Colonic mucosa (tissue), 4 donors: ENCODE data around the gene NEFH. TPM values are rescaled to one million over a fixed set of nuclear protein-coding genes. Genes with fewer than 3 reads are reported as not detected.
"Not testable (repeated sequence)": the region's sequence is repeated elsewhere in the genome, so short reads cannot be mapped to it uniquely, and the experiment has no call there.

Experiments
- DNase-seq: peaks from one replicate; pipeline ENCODE4 v3.0.0-alpha.2; 2020
- H3K27ac ChIP-seq: fragments of 200-600 bp; one replicate; pipeline ENCODE4 v1.8.0; 2021
- H3K27me3 ChIP-seq: fragments of 200-600 bp; one replicate; pipeline ENCODE4 v1.8.0; 2021
- H3K36me3 ChIP-seq: fragments of 200-600 bp; one replicate; pipeline ENCODE4 v1.8.0; 2021
- H3K4me1 ChIP-seq: fragments of 200-600 bp; one replicate; pipeline ENCODE4 v1.8.0; 2021; ENCODE audit warnings: mild to moderate bottlenecking
- H3K4me3 ChIP-seq: fragments of 200-600 bp; one replicate; pipeline ENCODE4 v1.8.0; 2021
- H3K9ac ChIP-seq, 2 donors: one replicate each; pipeline ENCODE4 v1.7.0; 2013; ENCODE audit warnings: control low read depth in 2 of 2, low read depth in 2 of 2, low read length in 2 of 2
- H3K9me3 ChIP-seq: fragments of 200-600 bp; one replicate; pipeline ENCODE4 v1.8.0; 2021
- CTCF ChIP-seq: fragments of 200-600 bp; IDR thresholded peaks from one replicate; pipeline ENCODE4 v1.8.0; 2022; ENCODE audit warnings: antibody characterized with exemption, mild to moderate bottlenecking
- intact Hi-C: fragments of 100-400 bp; cut with DNase I; formaldehyde crosslinking; loops from one replicate; pipeline ENCODE4 v1.14.1; 2022
- total RNA-seq, 2 donors: library from RNA; stranded (reverse); fragmentation: NEBNext Ultra II Directional in 1 of 2; extraction: Animal tissue kit (Norgen Biotek cat#: 25700) in 1 of 2; gene quantifications; one replicate each; pipeline ENCODE4 v1.2.1, GENCODE V29; 2021
- donor health status: healthy.
- donor health status: DM: no; HTN: no; CAD: no.
- donor health status: DM: no; HTN: no; CAD: no.

NEFH gene
- total RNA-seq, 2 donors from 2014 or later = 0.42 TPM

- intact Hi-C loops = no loop called here
- Histone ChIP-seq H3K9me3 (no peaks in the 10 kb centered on the region), H3K9ac (no peak overlapping the region), H3K27ac (no peak overlapping the region), H3K4me3 (no peak overlapping the region), H3K4me1 (no peaks in the 10 kb centered on the region), H3K36me3 (no peaks in the 10 kb centered on the region), H3K27me3 (no peaks in the 10 kb centered on the region)
- no peak for DNase-seq
- no peak for TF ChIP-seq CTCF
Measured at GRCh38 chr22:29487426-29487986, 7.5 kb downstream of the NEFH start.

GRCh38 chr22:29489127-29489780 lies 9.2 kb downstream of the NEFH start:
- H3K4me3 ChIP-seq, DNase-seq, H3K27me3 ChIP-seq, H3K4me1 ChIP-seq, H3K36me3 ChIP-seq, H3K9me3 ChIP-seq, H3K27ac ChIP-seq, intact Hi-C loops, H3K9ac ChIP-seq: not testable (repeated sequence)

GRCh38 chr22:29491012-29491411 lies 11.0 kb downstream of the NEFH start:
- H3K36me3 ChIP-seq = no peaks in the 10 kb centered on the region
- H3K9me3 ChIP-seq = no peaks in the 10 kb centered on the region
- H3K4me3 ChIP-seq = no peak overlapping the region
- H3K27me3 ChIP-seq = no peaks in the 10 kb centered on the region
- no peak overlapping the region for H3K27ac ChIP-seq
- H3K4me1 ChIP-seq = no peaks in the 10 kb centered on the region
- intact Hi-C loops = no loop called here
- no peak for TF ChIP-seq CTCF
- no peak for DNase-seq
- no peak overlapping the region for H3K9ac ChIP-seq

- Histone ChIP-seq H3K9me3 (no peaks in the 10 kb centered on the region), H3K9ac (no peak overlapping the region), H3K27me3 (no peaks in the 10 kb centered on the region), H3K27ac (no peak overlapping the region), H3K36me3 (no peaks in the 10 kb centered on the region), H3K4me3 (no peak overlapping the region), H3K4me1 (no peaks in the 10 kb centered on the region)
- DNase-seq = no peak
- no peak for TF ChIP-seq CTCF
- intact Hi-C loops = no loop called here
Measured at GRCh38 chr22:29493636-29494035, 13.6 kb downstream of the NEFH start.

- intact Hi-C loops = no loop called here
- no peak overlapping the region for H3K9ac ChIP-seq
- H3K27me3 ChIP-seq = no peaks in the 10 kb centered on the region
- H3K9me3 ChIP-seq = no peaks in the 10 kb centered on the region
- DNase-seq = no peak
- H3K4me1 ChIP-seq = no peaks in the 10 kb centered on the region
- no peak overlapping the region for H3K27ac ChIP-seq
- H3K36me3 ChIP-seq = no peaks in the 10 kb centered on the region
- no peak for TF ChIP-seq CTCF
- no peak overlapping the region for H3K4me3 ChIP-seq
Measured at GRCh38 chr22:29499852-29500251, 19.8 kb downstream of the NEFH start.

- H3K36me3 ChIP-seq = peaks cover 7% of the 10 kb centered on the region
- H3K27ac ChIP-seq = no peak overlapping the region
- no peak overlapping the region for H3K9ac ChIP-seq
- H3K27me3 ChIP-seq = no peaks in the 10 kb centered on the region
- H3K9me3 ChIP-seq = no peaks in the 10 kb centered on the region
- intact Hi-C loops = no loop called here
- no peaks in the 10 kb centered on the region for H3K4me1 ChIP-seq
- H3K4me3 ChIP-seq = no peak overlapping the region
- TF ChIP-seq CTCF = no peak
- DNase-seq = peak; percentile 29
Measured at GRCh38 chr22:29503811-29504372, 23.9 kb downstream of the NEFH start.
